ENCODE data around the gene RYR3.

- no peak for TF ChIP-seq CTCF (IDR thresholded peaks at IDR 0.05; ENCODE audit: low read depth, low read length)
- no peak for TF ChIP-seq EZH2phosphoT487 (IDR thresholded peaks at IDR 0.05; ENCODE audit: low read depth)
Observed at GRCh38 chr15:33402600-33402999, 91.8 kb downstream of the RYR3 start.

Measured in OCI-LY3 (cell line).